CD4-positive, alpha-beta memory T cell (primary cell): Measurements from ENCODE around the gene NPHP4. TPM values are rescaled to one million over a fixed set of nuclear protein-coding genes. Genes with fewer than 3 reads are reported as not detected.

Experiments used
- CTCF ChIA-PET: fragments of 350-600 bp; sonication (Branson Sonifier 250); formaldehyde crosslinking; loops from one replicate; lab custom pipeline; 2021; ENCODE audit warnings: inconsistent platforms; ENCODE audit not compliant: partially characterized antibody; lab: Charles Lee
- POLR2A ChIA-PET: fragments of 350-600 bp; sonication (Branson Sonifier 250); formaldehyde crosslinking; loops from one replicate; lab custom pipeline; 2021; ENCODE audit not compliant: partially characterized antibody; lab: Charles Lee
- DNase-seq, 5 donors: peaks; one replicate each; pipeline versions ENCODE4 v3.0.0 to v3.0.0-alpha.2; 2020 to 2022; ENCODE audit warnings: mixed read lengths in 1 of 5
- H3K27ac ChIP-seq: one replicate; pipeline ENCODE4 v1.7.0; 2013; ENCODE audit warnings: low read depth, low read length
- H3K27me3 ChIP-seq: 2 replicates; pipeline ENCODE4 v1.7.0; 2013; ENCODE audit warnings: mild to moderate bottlenecking, low read length, moderate library complexity; ENCODE audit not compliant: insufficient read depth
- H3K36me3 ChIP-seq: 2 replicates; pipeline ENCODE4 v1.7.0; 2013; ENCODE audit warnings: mild to moderate bottlenecking, low read length, moderate library complexity; ENCODE audit not compliant: insufficient read depth
- H3K4me1 ChIP-seq: 2 replicates; pipeline ENCODE4 v1.7.0; 2013; ENCODE audit warnings: mild to moderate bottlenecking, low read length, moderate library complexity; ENCODE audit not compliant: insufficient read depth
- H3K4me3 ChIP-seq, 2 donors: one replicate each; pipeline ENCODE4 v1.7.0; 2013; ENCODE audit warnings: low read length in 2 of 2, mild to moderate bottlenecking in 1 of 2
- H3K9me3 ChIP-seq, 2 donors: one replicate each; pipeline ENCODE4 v1.7.0; 2013; ENCODE audit warnings: low read length in 2 of 2, control low read depth in 1 of 2; ENCODE audit not compliant: control insufficient read depth in 1 of 2
- H3K27ac Mint-ChIP-seq, 7 donors: one replicate each; pipeline ENCODE4 v1.8.0; 2020 to 2021; ENCODE audit warnings: mixed read lengths in 7 of 7, mild to moderate bottlenecking in 6 of 7, inconsistent platforms in 3 of 7, moderate library complexity in 3 of 7
- H3K27me3 Mint-ChIP-seq, 2 donors: one replicate each; pipeline ENCODE4 v1.8.0; 2020 to 2021; ENCODE audit warnings: mixed read lengths in 2 of 2
- H3K36me3 Mint-ChIP-seq, 2 donors: one replicate each; pipeline ENCODE4 v1.8.0; 2020 to 2021; ENCODE audit warnings: mixed read lengths in 2 of 2, inconsistent platforms in 1 of 2, mild to moderate bottlenecking in 1 of 2
- H3K4me1 Mint-ChIP-seq, 4 donors: one replicate each; pipeline ENCODE4 v1.8.0; 2020 to 2021; ENCODE audit warnings: mixed read lengths in 4 of 4, mild to moderate bottlenecking in 1 of 4
- H3K4me3 Mint-ChIP-seq, 8 donors: one replicate each; pipeline ENCODE4 v1.8.0; 2020 to 2021; ENCODE audit warnings: mixed read lengths in 8 of 8, mild to moderate bottlenecking in 7 of 8, moderate library complexity in 6 of 8, inconsistent platforms in 3 of 8
- H3K9me3 Mint-ChIP-seq, 8 donors: one replicate each; pipeline ENCODE4 v1.8.0; 2020 to 2021; ENCODE audit warnings: mixed read lengths in 8 of 8, mild to moderate bottlenecking in 5 of 8, inconsistent platforms in 3 of 8, moderate library complexity in 1 of 8
- intact Hi-C: fragments of 100-400 bp; cut with micrococcal nuclease; formaldehyde crosslinking; loops from one replicate; pipeline ENCODE4 v1.15.1; 2023
- polyA plus RNA-seq, 2 donors: library from polyadenylated mRNA; unstranded; fragments of 300-500 nt; fragmentation: Illumina TruSeq; gene quantifications; one replicate each; pipeline ENCODE4 v1.2.3, GENCODE V29; 2021
- total RNA-seq, 2 experiments: library from RNA; stranded (reverse); gene quantifications; one replicate each; pipeline ENCODE4 v1.2.3, GENCODE V29; 2021

The NPHP4 gene
- total and polyA plus RNA-seq, 4 experiments from 2014 or later, result 1.0 to 9.6 (median 4.3) TPM

- POLR2A ChIA-PET, result no interaction called here
- Mint-ChIP-seq H3K9me3 (no peaks in the 10 kb centered on the region), H3K4me1 (no peaks in the 10 kb centered on the region), H3K27ac (no peak overlapping the region), H3K4me3 (no peak overlapping the region), H3K36me3 (peaks cover 12 to 14% of the 10 kb centered on the region in 2 donors), H3K27me3 (no peaks in the 10 kb centered on the region)
- Histone ChIP-seq H3K27ac (no peak overlapping the region), H3K4me3 (no peak overlapping the region), H3K36me3 (no peaks in the 10 kb centered on the region), H3K4me1 (no peaks in the 10 kb centered on the region), H3K27me3 (no peaks in the 10 kb centered on the region), H3K9me3 (no peaks in the 10 kb centered on the region)
- DNase-seq, result no peak
- intact Hi-C loops, result no loop called here
- CTCF ChIA-PET, result no interaction called here
Observed at GRCh38 chr1:5887349-5887970, 104.8 kb downstream of the NPHP4 start.

GRCh38 chr1:5886541-5887348, 105.5 kb downstream of the NPHP4 start:
- no peaks in the 10 kb centered on the region for H3K4me1 ChIP-seq
- Mint-ChIP-seq H3K27ac (no peak overlapping the region), H3K4me1 (no peaks in the 10 kb centered on the region), H3K9me3 (no peaks in the 10 kb centered on the region), H3K36me3 (peaks cover 15 to 18% of the 10 kb centered on the region in 2 donors), H3K4me3 (no peak overlapping the region), H3K27me3 (no peaks in the 10 kb centered on the region)
- POLR2A ChIA-PET, result no interaction called here
- DNase-seq, result no peak
- H3K36me3 ChIP-seq, result no peaks in the 10 kb centered on the region
- CTCF ChIA-PET, result no interaction called here
- H3K27me3 ChIP-seq, result no peaks in the 10 kb centered on the region
- intact Hi-C loops, result no loop called here
- no peak overlapping the region for H3K4me3 ChIP-seq
- no peak overlapping the region for H3K27ac ChIP-seq
- no peaks in the 10 kb centered on the region for H3K9me3 ChIP-seq

- CTCF ChIA-PET, result no interaction called here
- H3K36me3 ChIP-seq, result no peaks in the 10 kb centered on the region
- POLR2A ChIA-PET, result no interaction called here
Observed at GRCh38 chr1:5886140-5886483, 106.1 kb downstream of the NPHP4 start.

GRCh38 chr1:5885471-5886139, 106.6 kb downstream of the NPHP4 start:
- H3K4me1 Mint-ChIP-seq, result no peaks in the 10 kb centered on the region
- H3K36me3 ChIP-seq, result no peaks in the 10 kb centered on the region
- peaks cover 17 to 22% of the 10 kb centered on the region in 2 donors for H3K36me3 Mint-ChIP-seq
- intact Hi-C loops, result no loop called here
- ChIA-PET POLR2A (no interaction called here), CTCF (no interaction called here)
- no peak overlapping the region for H3K4me3 Mint-ChIP-seq
- no peak overlapping the region for H3K27ac Mint-ChIP-seq
- H3K27me3 Mint-ChIP-seq, result no peaks in the 10 kb centered on the region
- no peak for DNase-seq
- no peaks in the 10 kb centered on the region for H3K9me3 ChIP-seq
- H3K4me1 ChIP-seq, result no peaks in the 10 kb centered on the region
- H3K9me3 Mint-ChIP-seq, result no peaks in the 10 kb centered on the region
- no peak overlapping the region for H3K27ac ChIP-seq
- no peak overlapping the region for H3K4me3 ChIP-seq
- H3K27me3 ChIP-seq, result no peaks in the 10 kb centered on the region

More at GRCh38 chr1:5886140-5886483, 106.1 kb downstream of the NPHP4 start:
- no peak overlapping the region for H3K4me3 Mint-ChIP-seq
- Histone ChIP-seq H3K27me3 (no peaks in the 10 kb centered on the region), H3K9me3 (no peaks in the 10 kb centered on the region), H3K4me1 (no peaks in the 10 kb centered on the region), H3K4me3 (no peak overlapping the region), H3K27ac (no peak overlapping the region)
- H3K27me3 Mint-ChIP-seq, result no peaks in the 10 kb centered on the region
- peaks cover 15 to 18% of the 10 kb centered on the region in 2 donors for H3K36me3 Mint-ChIP-seq
- intact Hi-C loops, result no loop called here
- no peaks in the 10 kb centered on the region for H3K9me3 Mint-ChIP-seq
- H3K27ac Mint-ChIP-seq, result no peak overlapping the region
- no peaks in the 10 kb centered on the region for H3K4me1 Mint-ChIP-seq
- DNase-seq, result no peak

GRCh38 chr1:5884110-5884509, 108.1 kb downstream of the NPHP4 start:
- no peaks in the 10 kb centered on the region for H3K27me3 Mint-ChIP-seq
- intact Hi-C loops, result no loop called here

GRCh38 chr1:5883129-5884048, 108.8 kb downstream of the NPHP4 start:
- Mint-ChIP-seq H3K9me3 (peaks cover 0 to 3% (median 0%) of the 10 kb centered on the region in 8 donors), H3K27me3 (no peaks in the 10 kb centered on the region), H3K4me3 (no peak overlapping the region), H3K27ac (no peak overlapping the region), H3K4me1 (no peaks in the 10 kb centered on the region), H3K36me3 (peaks cover 26 to 34% of the 10 kb centered on the region in 2 donors)
- H3K9me3 ChIP-seq, result no peaks in the 10 kb centered on the region
- H3K4me3 ChIP-seq, result no peak overlapping the region
- POLR2A ChIA-PET, result no interaction called here
- intact Hi-C loops, result no loop called here
- DNase-seq, result no peak
- CTCF ChIA-PET, result no interaction called here
- no peaks in the 10 kb centered on the region for H3K36me3 ChIP-seq
- no peak overlapping the region for H3K27ac ChIP-seq
- H3K27me3 ChIP-seq, result no peaks in the 10 kb centered on the region
- H3K4me1 ChIP-seq, result no peaks in the 10 kb centered on the region

More at GRCh38 chr1:5884110-5884509, 108.1 kb downstream of the NPHP4 start:
- H3K9me3 Mint-ChIP-seq, result peaks cover 0 to 3% (median 0%) of the 10 kb centered on the region in 8 donors
- Histone ChIP-seq H3K9me3 (no peaks in the 10 kb centered on the region), H3K36me3 (no peaks in the 10 kb centered on the region), H3K4me1 (no peaks in the 10 kb centered on the region), H3K4me3 (no peak overlapping the region), H3K27ac (no peak overlapping the region), H3K27me3 (no peaks in the 10 kb centered on the region)
- no peak for DNase-seq
- no peak overlapping the region for H3K4me3 Mint-ChIP-seq
- POLR2A ChIA-PET, result no interaction called here
- peaks cover 22 to 33% of the 10 kb centered on the region in 2 donors for H3K36me3 Mint-ChIP-seq
- no peaks in the 10 kb centered on the region for H3K4me1 Mint-ChIP-seq
- CTCF ChIA-PET, result no interaction called here
- no peak overlapping the region for H3K27ac Mint-ChIP-seq
